Measurements from ENCODE around the gene SAMD11. TPM values are rescaled to one million over a fixed set of nuclear protein-coding genes. Genes with fewer than 3 reads are reported as not detected.

Gene SAMD11
- total RNA-seq, 2 experiments from 2014 or later, result 0.06 TPM; not detected in 1

- intact Hi-C loops (cut with micrococcal nuclease; ENCODE audit: unreplicated experiment), result no loop called here
- Histone ChIP-seq H3K9me3 (ENCODE audit: low read length) (no peaks in the 10 kb centered on the region), H3K4me2 (ENCODE audit: low read length) (no peak overlapping the region), H3K79me2 (ENCODE audit: insufficient read depth, low read depth, low read length) (no peaks in the 10 kb centered on the region), H3K4me3 (ENCODE audit: low read depth, low read length, poor library complexity, severe bottlenecking) (no peak overlapping the region), H2AFZ (ENCODE audit: low read length) (no peak overlapping the region), H3K9me2 (ENCODE audit: insufficient read depth, low read length) (no peaks in the 10 kb centered on the region), H4K20me1 (ENCODE audit: insufficient read depth, low read length) (no peaks in the 10 kb centered on the region), H3K4me1 (ENCODE audit: insufficient read depth, low read length, poor library complexity, severe bottlenecking) (no peaks in the 10 kb centered on the region), H3K36me3 (ENCODE audit: insufficient read depth, low read length) (no peaks in the 10 kb centered on the region), H3K27ac (ENCODE audit: low read depth, low read length, poor library complexity, severe bottlenecking) (no peak overlapping the region)
- no TSS peak for BruUV-seq (replicated peaks)
- CTCF ChIA-PET (ENCODE audit: unreplicated experiment), result no interaction called here
- no peak for DNase-seq (ENCODE audit: low spot score)
- POLR2A ChIA-PET, result no interaction called here
- no peak for TF ChIP-seq CTCF (conservative IDR thresholded peaks at IDR 0.05; ENCODE audit: low read length)
- TF ChIP-seq EZH2phosphoT487 (IDR thresholded peaks at IDR 0.05; ENCODE audit: borderline replicate concordance, low read depth, low read length), result no peak
These were observed 10.1 kb upstream of the SAMD11 start for GRCh38 chr1:913491-914130.

- POLR2A ChIA-PET, result interaction anchor here (0.7 kb wide), 1 partner anchor 360 kb away, joined by 3 read pairs; no protein-coding TSS in a partner anchor
These were observed 9.4 kb upstream of the SAMD11 start for GRCh38 chr1:914131-914890.

More at GRCh38 chr1:914131-914890, 9.4 kb upstream of the SAMD11 start:
- Histone ChIP-seq H3K27ac (ENCODE audit: low read depth, low read length, poor library complexity, severe bottlenecking) (no peak overlapping the region), H3K4me1 (ENCODE audit: insufficient read depth, low read length, poor library complexity, severe bottlenecking) (no peaks in the 10 kb centered on the region), H3K79me2 (ENCODE audit: insufficient read depth, low read depth, low read length) (no peaks in the 10 kb centered on the region), H3K4me2 (ENCODE audit: low read length) (no peak overlapping the region), H4K20me1 (ENCODE audit: insufficient read depth, low read length) (no peaks in the 10 kb centered on the region), H2AFZ (ENCODE audit: low read length) (no peak overlapping the region), H3K9me2 (ENCODE audit: insufficient read depth, low read length) (no peaks in the 10 kb centered on the region), H3K4me3 (ENCODE audit: low read depth, low read length, poor library complexity, severe bottlenecking) (no peak overlapping the region), H3K36me3 (ENCODE audit: insufficient read depth, low read length) (no peaks in the 10 kb centered on the region), H3K9me3 (ENCODE audit: low read length) (no peaks in the 10 kb centered on the region)
- intact Hi-C loops (cut with micrococcal nuclease; ENCODE audit: unreplicated experiment), result no loop called here
- DNase-seq (ENCODE audit: low spot score), result no peak
- CTCF ChIA-PET (ENCODE audit: unreplicated experiment), result no interaction called here
- BruUV-seq (replicated peaks), result no TSS peak
- TF ChIP-seq EZH2phosphoT487 (IDR thresholded peaks at IDR 0.05; ENCODE audit: borderline replicate concordance, low read depth, low read length), result no peak
- TF ChIP-seq CTCF (conservative IDR thresholded peaks at IDR 0.05; ENCODE audit: low read length), result no peak

All from OCI-LY7 (cell line).